HepG2 (cell line): ENCODE measurements around the gene SMAP1. TPM values are rescaled to one million over a fixed set of nuclear protein-coding genes. Genes with fewer than 3 reads are reported as not detected.

ENCODE experiments used
- CBX1 ChIP-seq: IDR thresholded peaks from one replicate; pipeline ENCODE4 v1.6.1; 2016; ENCODE audit warnings: antibody characterized with exemption, low read depth
- CBX2 ChIP-seq, 2 experiments: fragments of 200-600 bp in 1 of 2; sonication (generic); formaldehyde crosslinking in 1 of 2; IDR thresholded peaks; 2 replicates each; pipeline versions ENCODE4 v1.7.0 to v1.8.1; 2018 to 2022; ENCODE audit warnings: low read depth in 2 of 2, low read length in 1 of 2, mild to moderate bottlenecking in 1 of 2, missing genetic modification reagents in 1 of 2
- CCDC6 ChIP-seq: sonication (generic); formaldehyde crosslinking; IDR thresholded peaks from 2 replicates; pipeline ENCODE4 v1.8.1; 2022; ENCODE audit warnings: mild to moderate bottlenecking, missing genetic modification reagents, moderate library complexity
- EHMT2 ChIP-seq: fragments of 200-600 bp; sonication (generic); IDR thresholded peaks from 2 replicates; pipeline ENCODE4 v1.7.0; 2017; ENCODE audit warnings: antibody characterized with exemption, low read depth, low read length, borderline replicate concordance
- GFI1 ChIP-seq: sonication (generic); formaldehyde crosslinking; IDR thresholded peaks from 2 replicates; pipeline ENCODE4 v1.5.0; 2020; ENCODE audit warnings: missing genetic modification reagents, mild to moderate bottlenecking, borderline replicate concordance
- GLI4 ChIP-seq: sonication (generic); formaldehyde crosslinking; IDR thresholded peaks from 2 replicates; pipeline ENCODE4 v1.5.1; 2020; ENCODE audit warnings: missing genetic modification reagents, mild to moderate bottlenecking, moderate library complexity, borderline replicate concordance
- HDAC1 ChIP-seq: sonication (generic); formaldehyde crosslinking; IDR thresholded peaks from 2 replicates; pipeline ENCODE4 v1.5.1; 2020; ENCODE audit warnings: mild to moderate bottlenecking, missing genetic modification reagents
- ISL2 ChIP-seq: sonication (generic); formaldehyde crosslinking; IDR thresholded peaks from 2 replicates; pipeline ENCODE4 v1.5.0; 2020; ENCODE audit warnings: missing genetic modification reagents
- KDM5A ChIP-seq: fragments of 200-600 bp; sonication (generic); IDR thresholded peaks from 2 replicates; pipeline ENCODE4 v1.7.0; 2018; ENCODE audit warnings: antibody characterized with exemption, mild to moderate bottlenecking, low read length, borderline replicate concordance
- MEF2D ChIP-seq: sonication (generic); formaldehyde crosslinking; IDR thresholded peaks from 2 replicates; pipeline ENCODE4 v1.5.1; 2020; ENCODE audit warnings: mild to moderate bottlenecking, missing genetic modification reagents
- NFYC ChIP-seq: IDR thresholded peaks from 2 replicates; pipeline ENCODE4 v1.6.1; 2016; ENCODE audit warnings: missing genetic modification reagents, missing compliant biosample characterization
- PLRG1 ChIP-seq: fragments of 450-650 bp; conservative IDR thresholded peaks from 2 replicates; pipeline ENCODE4 v1.6.1; 2016
- RCOR2 ChIP-seq: IDR thresholded peaks from 2 replicates; pipeline ENCODE4 v1.6.1; 2016; ENCODE audit warnings: missing biosample characterization, missing genetic modification reagents
- RFXANK ChIP-seq: IDR thresholded peaks from 2 replicates; pipeline ENCODE4 v1.6.1; 2016
- TBL1XR1 ChIP-seq: fragments of 150-350 bp; IDR thresholded peaks from 2 replicates; pipeline ENCODE4 v1.6.1; 2014; ENCODE audit warnings: borderline replicate concordance, low read length; ENCODE audit not compliant: partially characterized antibody
- TCF12 ChIP-seq, 2 experiments: fragments of 450-650 bp in 1 of 2; sonication (generic) in 1 of 2; formaldehyde crosslinking in 1 of 2; IDR thresholded peaks; 2 replicates each; pipeline versions ENCODE4 v1.6.1 to v1.8.0; 2017 to 2022; ENCODE audit warnings: antibody characterized with exemption in 1 of 2, mild to moderate bottlenecking in 1 of 2, missing genetic modification reagents in 1 of 2, moderate library complexity in 1 of 2
- TCF7 ChIP-seq: sonication (generic); IDR thresholded peaks from 2 replicates; pipeline ENCODE4 v1.6.1; 2016; ENCODE audit warnings: antibody characterized with exemption, low read depth
- ZKSCAN1 ChIP-seq: fragments of 150-350 bp; IDR thresholded peaks from 2 replicates; pipeline ENCODE4 v1.6.1; 2014; ENCODE audit warnings: low read length
- ZNF17 ChIP-seq: sonication (generic); formaldehyde crosslinking; IDR thresholded peaks from 2 replicates; pipeline ENCODE4 v1.5.0; 2020; ENCODE audit warnings: mild to moderate bottlenecking, missing genetic modification reagents
- ZNF264 ChIP-seq: sonication (generic); formaldehyde crosslinking; IDR thresholded peaks from 2 replicates; pipeline ENCODE4 v1.4.0; 2020; ENCODE audit warnings: missing genetic modification reagents
- ZNF44 ChIP-seq: sonication (generic); formaldehyde crosslinking; IDR thresholded peaks from 2 replicates; pipeline ENCODE4 v1.5.1; 2020; ENCODE audit warnings: mild to moderate bottlenecking, missing genetic modification reagents
- ZNF496 ChIP-seq: sonication (generic); formaldehyde crosslinking; IDR thresholded peaks from 2 replicates; pipeline ENCODE4 v1.8.1; 2023; ENCODE audit warnings: mild to moderate bottlenecking, moderate library complexity, missing genetic modification reagents; ENCODE audit not compliant: insufficient replicate concordance
- ZNF501 ChIP-seq: sonication (generic); formaldehyde crosslinking; IDR thresholded peaks from 2 replicates; pipeline ENCODE4 v1.5.1; 2020; ENCODE audit warnings: mild to moderate bottlenecking, moderate library complexity, missing genetic modification reagents
- ZNF546 ChIP-seq: sonication (generic); formaldehyde crosslinking; conservative IDR thresholded peaks from 2 replicates; pipeline ENCODE4 v1.8.1; 2023; ENCODE audit warnings: mild to moderate bottlenecking, missing genetic modification reagents
- ZNF567 ChIP-seq: sonication (generic); formaldehyde crosslinking; IDR thresholded peaks from 2 replicates; pipeline ENCODE4 v1.8.1; 2023; ENCODE audit warnings: mild to moderate bottlenecking, missing genetic modification reagents, borderline replicate concordance
- polyA plus RNA-seq, 8 experiments: library from polyadenylated mRNA; depleted of rRNA in 3 of 8; stranded (reverse) in 7 of 8; unstranded in 1 of 8; fragments of >200 nt; fragmentation: Illumina TruSeq in 4 of 8; extraction: Trizol in 4 of 8; gene quantifications; 2 replicates each; pipeline versions ENCODE4 v1.2.1 to v1.2.3, GENCODE V29; 2011 to 2016; ENCODE audit warnings: low read depth in 4 of 8, missing spikeins in 1 of 8, mixed read lengths in 1 of 8; ENCODE audit not compliant: insufficient read depth in 1 of 8
- total RNA-seq, 5 experiments: library from RNA; depleted of rRNA; stranded (reverse); fragments of >200 nt; fragmentation: Illumina TruSeq; extraction: Trizol; gene quantifications; 2 replicates each; pipeline ENCODE4 v1.2.3, GENCODE V29; 2016; ENCODE audit warnings: low read depth in 1 of 5
- TF ChIP-seq, protein P1 (sequence below), 2 experiments: sonication (generic) in 1 of 2; formaldehyde crosslinking in 1 of 2; IDR thresholded peaks; 2 replicates each; pipeline versions ENCODE4 v1.5.1 to v1.6.1; 2011 to 2020; ENCODE audit warnings: borderline replicate concordance in 1 of 2, low read depth in 1 of 2, low read length in 1 of 2, mild to moderate bottlenecking in 1 of 2, missing genetic modification reagents in 1 of 2, moderate library complexity in 1 of 2
- TF ChIP-seq, protein P2 (sequence below), 2 experiments: fragments of 450-650 bp in 1 of 2; sonication (generic) in 1 of 2; formaldehyde crosslinking; IDR thresholded peaks; 2 replicates each; pipeline versions ENCODE4 v1.5.0 to v1.8.0; 2020 to 2022; ENCODE audit warnings: mild to moderate bottlenecking in 1 of 2, missing genetic modification reagents in 1 of 2
- TF ChIP-seq, protein P3 (sequence below): sonication (generic); formaldehyde crosslinking; IDR thresholded peaks from 2 replicates; pipeline ENCODE4 v1.8.0; 2023; ENCODE audit warnings: mild to moderate bottlenecking, missing genetic modification reagents

Gene SMAP1
- total and polyA plus RNA-seq, 2 of the 13 experiments (the other 11 are each of a cell fraction or from before 2014, with no cell fraction given) = 13.4 to 17.8 TPM

DNA sequence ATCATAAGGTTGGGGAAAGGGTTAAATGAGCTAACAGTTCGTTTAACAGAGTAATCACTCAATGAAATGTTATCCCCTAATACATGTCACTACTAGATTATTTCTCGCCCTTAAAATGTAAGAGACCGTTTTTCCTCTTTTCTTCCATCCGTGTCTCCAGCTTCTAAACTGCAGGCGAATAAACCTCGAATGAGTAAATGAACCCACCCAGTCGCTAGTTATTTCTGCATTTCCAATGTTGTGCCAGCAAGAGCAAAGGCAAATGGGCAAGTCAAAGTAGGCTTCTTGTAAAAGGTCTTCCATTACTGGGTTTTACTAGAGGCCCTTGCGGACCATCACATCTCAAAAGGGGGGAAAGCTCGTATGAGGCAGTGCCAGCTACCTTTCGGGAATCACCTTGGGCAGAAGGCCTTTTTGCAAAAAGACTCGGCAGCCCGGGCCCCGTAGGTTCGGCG lies 400 bp upstream of the SMAP1 start (continued):
- TF ChIP-seq, protein P1, sequence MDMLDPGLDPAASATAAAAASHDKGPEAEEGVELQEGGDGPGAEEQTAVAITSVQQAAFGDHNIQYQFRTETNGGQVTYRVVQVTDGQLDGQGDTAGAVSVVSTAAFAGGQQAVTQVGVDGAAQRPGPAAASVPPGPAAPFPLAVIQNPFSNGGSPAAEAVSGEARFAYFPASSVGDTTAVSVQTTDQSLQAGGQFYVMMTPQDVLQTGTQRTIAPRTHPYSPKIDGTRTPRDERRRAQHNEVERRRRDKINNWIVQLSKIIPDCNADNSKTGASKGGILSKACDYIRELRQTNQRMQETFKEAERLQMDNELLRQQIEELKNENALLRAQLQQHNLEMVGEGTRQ (IDR thresholded peaks at IDR 0.05; ENCODE audit: low read depth, low read length) = no peak
- TF ChIP-seq, protein P1 (CRISPR knock-in tag; IDR thresholded peaks at IDR 0.05; ENCODE audit: borderline replicate concordance) = no peak
- no peak for TF ChIP-seq RFXANK
- no peak for TF ChIP-seq TCF7
- no peak for TF ChIP-seq CBX1
- no peak for TF ChIP-seq ZNF264 (CRISPR knock-in tag)
- no peak for TF ChIP-seq ZNF44 (CRISPR knock-in tag)
- no peak for TF ChIP-seq RCOR2 (CRISPR knock-in tag)
- TF ChIP-seq KDM5A = no peak; the same call in 1 of the 2 replicates
- TF ChIP-seq, protein P2, sequence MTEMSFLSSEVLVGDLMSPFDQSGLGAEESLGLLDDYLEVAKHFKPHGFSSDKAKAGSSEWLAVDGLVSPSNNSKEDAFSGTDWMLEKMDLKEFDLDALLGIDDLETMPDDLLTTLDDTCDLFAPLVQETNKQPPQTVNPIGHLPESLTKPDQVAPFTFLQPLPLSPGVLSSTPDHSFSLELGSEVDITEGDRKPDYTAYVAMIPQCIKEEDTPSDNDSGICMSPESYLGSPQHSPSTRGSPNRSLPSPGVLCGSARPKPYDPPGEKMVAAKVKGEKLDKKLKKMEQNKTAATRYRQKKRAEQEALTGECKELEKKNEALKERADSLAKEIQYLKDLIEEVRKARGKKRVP (CRISPR knock-in tag; IDR thresholded peaks at IDR 0.05) = no peak
- TF ChIP-seq TBL1XR1 = peak; percentile 9
- TF ChIP-seq ZKSCAN1 = no peak
- TF ChIP-seq MEF2D = 0 out of 2 replicates have a peak, but pooled peaks have one; percentile 51
- no peak for TF ChIP-seq GFI1 (CRISPR knock-in tag)
- no peak for TF ChIP-seq CBX2 (IDR thresholded peaks at IDR 0.05; ENCODE audit: low read depth, low read length)
- no peak for TF ChIP-seq CBX2 (CRISPR knock-in tag; IDR thresholded peaks at IDR 0.05; ENCODE audit: low read depth)
- no peak for TF ChIP-seq CCDC6 (CRISPR knock-in tag)
- TF ChIP-seq GLI4 (CRISPR knock-in tag) = no peak
- no peak for TF ChIP-seq NFYC
- TF ChIP-seq ZNF496 = no peak
- TF ChIP-seq EHMT2 = peak; percentile 72; the same call in 1 of the 2 replicates
- no peak for TF ChIP-seq ZNF17
- TF ChIP-seq PLRG1 = no peak
- TF ChIP-seq HDAC1 (CRISPR knock-in tag) = no peak
- no peak for TF ChIP-seq ZNF546 (CRISPR knock-in tag)
- TF ChIP-seq, protein P3, sequence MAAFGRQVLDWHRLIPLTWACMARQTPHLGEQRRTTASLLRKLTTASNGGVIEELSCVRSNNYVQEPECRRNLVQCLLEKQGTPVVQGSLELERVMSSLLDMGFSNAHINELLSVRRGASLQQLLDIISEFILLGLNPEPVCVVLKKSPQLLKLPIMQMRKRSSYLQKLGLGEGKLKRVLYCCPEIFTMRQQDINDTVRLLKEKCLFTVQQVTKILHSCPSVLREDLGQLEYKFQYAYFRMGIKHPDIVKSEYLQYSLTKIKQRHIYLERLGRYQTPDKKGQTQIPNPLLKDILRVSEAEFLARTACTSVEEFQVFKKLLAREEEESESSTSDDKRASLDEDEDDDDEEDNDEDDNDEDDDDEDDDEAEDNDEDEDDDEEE = no peak
- no peak for TF ChIP-seq TCF12 (IDR thresholded peaks at IDR 0.05)
- TF ChIP-seq TCF12 (CRISPR knock-in tag; IDR thresholded peaks at IDR 0.05) = no peak
- TF ChIP-seq ISL2 (CRISPR knock-in tag) = no peak; the same call in 1 of the 2 replicates
- no peak for TF ChIP-seq ZNF501 (CRISPR knock-in tag)
- TF ChIP-seq ZNF567 (CRISPR knock-in tag) = no peak
